GM12874 (cell line): Measurements from ENCODE around the gene IFITM1.

Experiments
- TF ChIP-seq, protein P1 (sequence below): IDR thresholded peaks from 2 replicates; pipeline ENCODE4 v1.5.1; 2011; ENCODE audit warnings: low read depth, mild to moderate bottlenecking, control low read depth, low read length, moderate library complexity; ENCODE audit not compliant: insufficient read depth

The IFITM1 gene

GRCh38 chr11:363948-364761 is 50.3 kb downstream of the IFITM1 start:
- TF ChIP-seq, protein P1, sequence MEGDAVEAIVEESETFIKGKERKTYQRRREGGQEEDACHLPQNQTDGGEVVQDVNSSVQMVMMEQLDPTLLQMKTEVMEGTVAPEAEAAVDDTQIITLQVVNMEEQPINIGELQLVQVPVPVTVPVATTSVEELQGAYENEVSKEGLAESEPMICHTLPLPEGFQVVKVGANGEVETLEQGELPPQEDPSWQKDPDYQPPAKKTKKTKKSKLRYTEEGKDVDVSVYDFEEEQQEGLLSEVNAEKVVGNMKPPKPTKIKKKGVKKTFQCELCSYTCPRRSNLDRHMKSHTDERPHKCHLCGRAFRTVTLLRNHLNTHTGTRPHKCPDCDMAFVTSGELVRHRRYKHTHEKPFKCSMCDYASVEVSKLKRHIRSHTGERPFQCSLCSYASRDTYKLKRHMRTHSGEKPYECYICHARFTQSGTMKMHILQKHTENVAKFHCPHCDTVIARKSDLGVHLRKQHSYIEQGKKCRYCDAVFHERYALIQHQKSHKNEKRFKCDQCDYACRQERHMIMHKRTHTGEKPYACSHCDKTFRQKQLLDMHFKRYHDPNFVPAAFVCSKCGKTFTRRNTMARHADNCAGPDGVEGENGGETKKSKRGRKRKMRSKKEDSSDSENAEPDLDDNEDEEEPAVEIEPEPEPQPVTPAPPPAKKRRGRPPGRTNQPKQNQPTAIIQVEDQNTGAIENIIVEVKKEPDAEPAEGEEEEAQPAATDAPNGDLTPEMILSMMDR: peak; percentile 77
